ENCODE measurements around the gene OSCAR.

The OSCAR gene

GRCh38 chr19:54047616-54048015 lies 53.0 kb downstream of the OSCAR start:
- no peak for TF ChIP-seq Cebpa-rat (IDR thresholded peaks at IDR 0.05)
- Histone ChIP-seq H3K4me2 (no peak overlapping the region), H3K27me3 (no peaks in the 10 kb centered on the region), H3K36me3 (no peaks in the 10 kb centered on the region), H3K27ac (no peak overlapping the region), H3K9ac (no peak overlapping the region), H3K4me3 (no peak overlapping the region), H4K20me1 (no peaks in the 10 kb centered on the region), H3K4me1 (no peaks in the 10 kb centered on the region), H3K9me3 (no peaks in the 10 kb centered on the region)

- no peaks in the 10 kb centered on the region for H3K36me3 ChIP-seq
- no peak overlapping the region for H3K27ac ChIP-seq
- H3K4me3 ChIP-seq, result no peak overlapping the region
- TF ChIP-seq Cebpa-rat (IDR thresholded peaks at IDR 0.05), result no peak
- no peaks in the 10 kb centered on the region for H3K9me3 ChIP-seq
- H3K4me1 ChIP-seq, result no peaks in the 10 kb centered on the region
- H3K4me2 ChIP-seq, result no peak overlapping the region
- no peaks in the 10 kb centered on the region for H4K20me1 ChIP-seq
- H3K9ac ChIP-seq, result no peak overlapping the region
- H3K27me3 ChIP-seq, result no peaks in the 10 kb centered on the region
Measured at GRCh38 chr19:54045771-54046170, 54.8 kb downstream of the OSCAR start.
